ENCODE results near the gene PRM2.
A peak's percentile ranks its signal among the peaks of the same experiment; 100 is the strongest.
"Not testable (repeated sequence)": the region's sequence is repeated elsewhere in the genome, so short reads cannot be mapped to it uniquely, and the experiment has no call there.

PRM2 gene

DNA sequence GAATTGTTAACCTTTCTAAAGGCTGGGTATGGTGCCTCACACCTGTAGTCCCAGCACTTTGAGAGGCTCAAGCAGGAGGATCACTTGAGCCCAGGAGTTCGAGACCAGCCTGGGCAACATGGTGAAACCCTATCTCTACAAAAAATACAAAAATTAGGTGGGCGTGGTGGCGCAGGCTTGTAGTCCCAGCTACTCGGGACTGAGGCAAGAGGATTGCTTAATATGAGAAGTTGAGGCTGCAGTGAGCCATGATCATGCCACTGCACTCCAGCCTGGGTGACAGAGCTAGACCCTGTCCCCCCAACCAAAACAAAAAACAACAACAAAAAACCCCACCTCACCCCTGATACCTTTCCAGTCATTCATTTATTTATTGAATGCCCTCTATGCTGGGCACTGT lies 13.4 kb upstream of the PRM2 start:
- not testable (repeated sequence) for DNase-seq (ENCODE audit: low read depth)

DNA sequence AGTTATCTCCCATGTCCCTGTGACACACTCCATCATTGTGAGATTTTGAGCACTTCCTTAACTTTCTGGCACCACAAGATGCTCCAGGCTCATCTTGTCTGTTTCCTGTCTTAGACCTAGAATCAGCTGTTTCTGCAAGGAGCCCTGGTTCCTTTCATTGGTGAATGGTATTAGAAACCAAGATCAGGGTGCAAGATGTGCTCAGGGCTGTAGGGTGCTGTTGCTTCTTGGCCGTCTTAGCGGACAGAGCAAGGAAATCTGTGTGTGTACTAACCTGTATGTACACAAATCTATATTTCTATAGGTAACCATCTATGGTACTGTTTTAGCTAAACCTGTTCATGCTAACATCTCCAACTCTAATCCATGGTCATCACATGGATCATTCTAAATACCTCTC lies 12.9 kb upstream of the PRM2 start:
- no peak for DNase-seq (ENCODE audit: low read depth)

GRCh38 chr16:11285842-11286241 lies 9.6 kb upstream of the PRM2 start:
- no peak for DNase-seq (ENCODE audit: low read depth)

DNA sequence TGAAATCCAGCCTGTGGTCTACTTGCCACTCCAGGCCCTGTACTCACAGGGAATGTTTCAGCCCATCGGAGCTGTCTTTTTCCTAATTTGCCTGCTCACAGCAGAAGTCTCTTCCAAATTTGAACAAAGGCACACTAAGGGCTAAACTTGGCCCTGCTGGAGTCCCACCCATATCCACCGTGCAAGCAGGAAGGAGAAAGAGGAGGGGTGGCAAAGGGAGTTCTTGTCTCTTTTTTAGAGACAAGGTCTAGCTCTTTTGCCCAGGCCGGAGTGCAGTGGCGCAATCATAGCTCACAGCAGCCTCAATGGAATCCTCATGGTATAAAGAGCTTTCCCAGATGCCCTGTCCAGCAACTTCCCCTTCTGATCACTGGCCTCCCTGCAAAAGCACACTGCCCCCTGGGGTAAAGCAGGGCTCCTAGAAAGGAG lies 7.6 kb upstream of the PRM2 start:
- DNase-seq (ENCODE audit: low read depth): peak; percentile 14

- DNase-seq (ENCODE audit: low read depth): no peak
Measured at GRCh38 chr16:11280616-11281522, 4.6 kb upstream of the PRM2 start, which contains the start of gene PRM1. TSS of gene PRM1 (minus strand) at chr16:11281330. CDS start at chr16:11281238, 92 bp downstream.

GRCh38 chr16:11278681-11279628 lies 2.7 kb upstream of the PRM2 start:
- DNase-seq (ENCODE audit: low read depth): no peak

- no peak for DNase-seq (ENCODE audit: low read depth)
Measured at GRCh38 chr16:11277607-11278337, 1.5 kb upstream of the PRM2 start.

DNA sequence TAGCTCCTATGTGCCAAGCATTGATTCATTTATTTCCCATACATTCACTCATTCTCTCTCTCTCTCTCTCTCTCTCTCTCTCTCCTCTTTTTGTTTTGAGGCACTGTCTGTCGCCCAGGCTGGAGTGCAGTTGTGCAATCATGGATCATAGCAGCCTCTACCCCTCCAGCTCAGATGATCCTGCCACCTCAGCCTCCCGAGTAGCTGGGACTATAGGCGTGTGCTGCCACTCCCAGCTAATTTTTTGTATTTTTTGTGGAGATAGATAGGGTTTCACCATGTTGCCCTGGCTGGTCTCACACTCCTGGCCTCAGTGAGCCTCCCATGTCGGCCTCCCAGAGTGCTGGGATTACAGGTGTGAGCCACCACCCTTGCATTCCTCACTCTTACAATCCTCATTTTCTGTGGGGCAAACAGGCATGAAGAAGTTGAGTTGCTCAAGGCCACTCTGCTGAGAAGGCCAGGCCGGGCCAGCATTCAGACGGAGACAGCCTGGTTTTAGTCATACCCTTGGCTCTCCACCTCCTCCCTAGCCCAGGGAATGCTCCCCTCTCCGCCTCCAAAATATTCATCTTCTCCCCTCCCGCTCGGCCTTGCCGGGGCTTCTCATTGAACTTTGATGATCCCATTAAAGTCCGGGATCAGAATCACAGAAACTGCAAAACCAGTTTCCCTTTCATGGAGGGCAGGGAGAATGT lies 765 bp upstream of the PRM2 start:
- DNase-seq (ENCODE audit: low read depth): no peak

- no peak for DNase-seq (ENCODE audit: low read depth)
Measured at GRCh38 chr16:11274964-11275363, 1.3 kb downstream of the PRM2 start.

DNA sequence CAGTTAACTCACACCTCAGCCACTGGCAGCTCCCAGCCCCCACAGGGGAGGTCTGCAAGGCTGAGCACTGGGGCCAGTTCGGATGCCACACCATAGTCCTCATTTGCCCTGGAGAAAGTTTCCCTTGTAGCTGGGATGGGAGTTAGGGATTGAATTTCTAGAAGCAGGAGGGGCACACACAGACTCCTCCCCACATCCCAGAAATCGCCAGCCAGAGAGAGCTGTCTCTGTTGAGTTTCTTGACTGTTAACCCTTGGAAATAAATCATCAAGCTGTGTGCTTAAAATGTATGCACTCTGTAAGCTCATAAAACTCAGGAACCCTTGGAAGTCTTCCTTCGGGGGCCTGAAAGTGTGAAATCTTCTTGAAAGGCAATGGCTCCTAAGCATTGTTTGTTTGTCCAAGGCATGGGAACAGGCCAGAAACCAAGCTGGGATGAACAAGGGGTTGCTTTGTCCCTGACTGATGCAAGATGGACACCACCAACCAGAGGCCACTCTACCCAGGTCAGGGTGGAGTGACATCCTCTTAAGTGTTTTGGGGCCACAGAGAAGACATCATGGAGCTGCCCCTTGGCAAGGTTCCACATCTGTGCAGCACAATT lies 2.5 kb downstream of the PRM2 start:
- no peak for DNase-seq (ENCODE audit: low read depth)

GRCh38 chr16:11272921-11273720 lies 3.2 kb downstream of the PRM2 start, which contains the start of gene PRM3:
TSS of gene PRM3 (minus strand) at chr16:11273629. CDS start at chr16:11273595, 34 bp downstream.
- no peak for DNase-seq (ENCODE audit: low read depth)

- no peak for DNase-seq (ENCODE audit: low read depth)
Measured at GRCh38 chr16:11272484-11272883, 3.8 kb downstream of the PRM2 start.

- no peak for DNase-seq (ENCODE audit: low read depth)
Measured at GRCh38 chr16:11271610-11272009, 4.7 kb downstream of the PRM2 start.

- DNase-seq (ENCODE audit: low read depth): no peak
Measured at GRCh38 chr16:11270602-11271162, 5.6 kb downstream of the PRM2 start.

DNA sequence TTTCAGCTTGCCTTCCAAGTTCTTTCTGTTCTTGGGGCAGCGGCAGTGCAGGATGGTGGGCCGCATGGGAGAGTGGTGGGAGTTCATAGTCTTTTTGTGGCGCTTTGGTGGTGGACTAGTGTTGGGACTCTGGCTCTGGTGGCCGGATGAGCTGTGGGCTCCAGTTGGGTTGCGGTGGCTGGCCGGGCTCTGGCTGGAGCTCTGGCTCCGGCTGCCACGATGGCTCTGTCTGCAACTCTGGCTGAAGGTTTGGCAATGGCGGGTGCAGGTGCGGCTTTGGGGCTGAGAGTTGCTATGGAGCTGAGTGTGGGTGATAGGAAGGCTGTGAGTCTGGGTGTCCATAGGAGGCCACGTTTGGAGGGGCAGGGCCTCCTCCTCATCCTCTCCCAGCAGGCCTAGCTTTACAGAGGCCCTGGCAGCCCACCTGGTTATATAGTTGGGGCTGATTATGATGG lies 7.3 kb downstream of the PRM2 start, which contains the start of gene TNP2:
Gene TNP2, minus strand, starts transcription at position 405 of the 455 bp plus-strand sequence. Its CDS starts 63 bp downstream, at position 342.
- DNase-seq (ENCODE audit: low read depth): no peak

DNA sequence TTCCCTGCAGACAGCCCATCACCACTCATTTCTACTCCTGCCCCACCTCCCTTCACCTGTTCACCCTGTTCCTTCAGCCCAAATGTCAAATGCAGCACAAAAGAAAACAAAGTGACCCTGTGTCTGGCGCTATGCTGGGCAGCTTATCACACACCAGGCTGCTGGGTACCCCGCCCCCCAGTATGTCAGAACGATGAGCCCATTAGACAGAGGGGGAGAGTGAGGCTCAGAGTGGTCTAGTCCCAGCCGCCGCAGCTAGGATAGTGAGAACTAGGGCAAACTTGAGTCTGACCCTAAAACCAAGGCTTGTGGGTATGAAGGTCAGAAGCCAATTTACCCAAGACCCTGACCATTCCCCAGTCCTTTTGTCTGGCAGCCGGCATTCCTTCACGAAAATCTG lies 11.2 kb downstream of the PRM2 start:
- DNase-seq (ENCODE audit: low read depth): no peak

DNA sequence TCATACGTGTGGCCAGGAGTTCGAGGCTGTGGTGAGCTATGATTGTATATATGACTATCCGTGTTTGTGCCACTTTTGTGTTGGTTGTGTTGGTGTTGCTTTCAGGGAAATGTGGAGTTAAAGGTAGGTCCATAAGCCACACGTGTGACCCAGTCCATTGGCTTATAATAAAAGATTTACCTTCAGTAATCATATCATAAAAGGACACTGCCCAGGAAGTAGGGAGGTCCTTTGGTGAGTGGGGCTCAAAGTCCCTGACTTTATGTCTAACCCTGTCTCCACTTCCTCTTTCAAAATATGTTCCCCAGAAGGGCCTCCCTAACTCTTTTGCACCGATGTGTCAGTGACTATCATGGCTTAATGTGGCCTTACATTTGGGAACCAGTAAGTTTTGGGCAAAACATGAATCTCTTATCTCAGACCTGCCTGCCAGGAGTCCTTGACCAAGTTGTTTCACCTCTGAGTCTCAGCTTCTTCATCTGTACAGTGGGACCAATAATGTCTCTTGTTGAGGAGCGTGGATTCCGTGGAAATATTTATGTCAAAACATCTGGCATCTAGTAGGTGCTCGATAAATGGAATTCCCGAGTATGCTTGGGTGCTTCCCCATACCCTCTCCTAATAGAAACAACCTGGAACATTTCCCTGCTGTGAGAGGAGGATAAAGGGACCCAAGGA lies 12.0 kb downstream of the PRM2 start:
- no peak for DNase-seq (ENCODE audit: low read depth)

GRCh38 chr16:11263737-11264136 lies 12.5 kb downstream of the PRM2 start:
- no peak for DNase-seq (ENCODE audit: low read depth)

DNA sequence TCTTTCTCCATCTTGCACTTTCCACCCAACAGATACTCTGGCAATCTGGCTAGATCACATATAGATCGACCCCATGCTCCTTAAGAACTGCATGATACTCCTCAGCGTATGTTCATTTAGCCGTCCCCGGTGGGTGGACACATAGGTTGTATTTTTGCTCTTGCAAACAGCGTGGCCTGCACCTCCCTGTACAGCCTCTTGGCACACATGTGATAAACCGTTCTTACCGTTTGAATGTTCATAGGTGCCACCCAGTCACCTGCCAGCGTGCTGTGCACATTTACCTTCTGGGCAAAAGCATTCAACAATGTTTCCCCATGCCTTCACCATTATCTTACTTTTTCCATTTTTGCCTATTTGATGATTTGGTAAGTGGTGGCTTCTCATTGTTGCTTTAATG lies 13.4 kb downstream of the PRM2 start:
- no peak for DNase-seq (ENCODE audit: low read depth)

Data from fibroblast of gingiva (primary cell).